Uterus (tissue), 2 donors: ENCODE results near the gene CAMK2B.

Experiments used
- CTCF ChIP-seq, 4 experiments: fragments of 200-600 bp in 2 of 4; fragments of 450-650 bp in 2 of 4; sonication (generic) in 2 of 4; IDR thresholded peaks; one replicate each; pipeline ENCODE4 v1.5.1; 2016 to 2019; ENCODE audit warnings: antibody characterized with exemption in 4 of 4, mild to moderate bottlenecking in 2 of 4, moderate library complexity in 1 of 4
- POLR2A ChIP-seq, 2 donors: fragments of 450-650 bp; IDR thresholded peaks; one replicate each; pipeline ENCODE4 v1.6.1; 2016; ENCODE audit warnings: antibody characterized with exemption in 2 of 2, mild to moderate bottlenecking in 1 of 2, moderate library complexity in 1 of 2

- TF ChIP-seq CTCF (IDR thresholded peaks at IDR 0.05) = no peak
- TF ChIP-seq POLR2A (IDR thresholded peaks at IDR 0.05) = no peak
These were observed 22.9 kb upstream of the CAMK2B start for GRCh38 chr7:44348300-44348699.
